Esophagus muscularis mucosa (tissue), 4 donors: ENCODE measurements around the gene ANKRD13C.

Experiments
- EP300 ChIP-seq: sonication (generic); formaldehyde crosslinking; IDR thresholded peaks from one replicate; pipeline ENCODE4 v1.6.1; 2017; ENCODE audit warnings: antibody characterized with exemption
- POLR2A ChIP-seq: fragments of 450-650 bp; IDR thresholded peaks from one replicate; pipeline ENCODE4 v1.6.1; 2017; ENCODE audit warnings: antibody characterized with exemption, moderate library complexity, mild to moderate bottlenecking, low read depth
- POLR2AphosphoS5 ChIP-seq, 2 donors: sonication (generic); formaldehyde crosslinking; IDR thresholded peaks; one replicate each; pipeline ENCODE4 v1.6.1; 2017; ENCODE audit warnings: antibody characterized with exemption in 2 of 2
- TF ChIP-seq, protein P1 (sequence below), 3 experiments: fragments of 200-600 bp in 2 of 3; fragments of 450-650 bp in 1 of 3; sonication (generic) in 2 of 3; IDR thresholded peaks; one replicate each; pipeline ENCODE4 v1.5.1; 2017 to 2019; ENCODE audit warnings: antibody characterized with exemption in 3 of 3, mild to moderate bottlenecking in 2 of 3, moderate library complexity in 1 of 3

GRCh38 chr1:70284366-70284765 is 70.2 kb downstream of the ANKRD13C start:
- TF ChIP-seq, protein P1, sequence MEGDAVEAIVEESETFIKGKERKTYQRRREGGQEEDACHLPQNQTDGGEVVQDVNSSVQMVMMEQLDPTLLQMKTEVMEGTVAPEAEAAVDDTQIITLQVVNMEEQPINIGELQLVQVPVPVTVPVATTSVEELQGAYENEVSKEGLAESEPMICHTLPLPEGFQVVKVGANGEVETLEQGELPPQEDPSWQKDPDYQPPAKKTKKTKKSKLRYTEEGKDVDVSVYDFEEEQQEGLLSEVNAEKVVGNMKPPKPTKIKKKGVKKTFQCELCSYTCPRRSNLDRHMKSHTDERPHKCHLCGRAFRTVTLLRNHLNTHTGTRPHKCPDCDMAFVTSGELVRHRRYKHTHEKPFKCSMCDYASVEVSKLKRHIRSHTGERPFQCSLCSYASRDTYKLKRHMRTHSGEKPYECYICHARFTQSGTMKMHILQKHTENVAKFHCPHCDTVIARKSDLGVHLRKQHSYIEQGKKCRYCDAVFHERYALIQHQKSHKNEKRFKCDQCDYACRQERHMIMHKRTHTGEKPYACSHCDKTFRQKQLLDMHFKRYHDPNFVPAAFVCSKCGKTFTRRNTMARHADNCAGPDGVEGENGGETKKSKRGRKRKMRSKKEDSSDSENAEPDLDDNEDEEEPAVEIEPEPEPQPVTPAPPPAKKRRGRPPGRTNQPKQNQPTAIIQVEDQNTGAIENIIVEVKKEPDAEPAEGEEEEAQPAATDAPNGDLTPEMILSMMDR (IDR thresholded peaks at IDR 0.05): no peak
- no peak for TF ChIP-seq POLR2AphosphoS5 (IDR thresholded peaks at IDR 0.05)
- TF ChIP-seq POLR2A: no peak
- no peak for TF ChIP-seq EP300
